ENCODE data around the gene FANCM.

Gene FANCM

DNA sequence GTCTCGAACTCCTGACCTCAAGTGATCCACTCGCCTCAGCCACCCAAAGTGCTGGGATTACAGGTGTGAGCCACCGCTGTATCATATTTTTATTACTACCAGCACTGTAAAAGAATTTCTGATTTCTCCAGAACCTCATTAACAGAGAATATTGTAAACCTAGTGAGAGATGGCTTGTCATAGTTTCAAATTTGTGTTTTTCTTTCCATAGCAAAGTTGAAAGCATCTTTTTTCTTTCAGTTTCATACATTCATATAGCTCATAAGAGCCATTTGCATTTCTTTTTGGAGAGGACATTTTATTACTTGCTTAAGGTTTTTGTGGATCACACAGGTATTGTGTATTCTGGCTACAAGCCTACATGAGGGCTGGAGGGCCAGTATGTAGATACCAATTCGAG, 59.2 kb downstream of the FANCM start:
- Histone ChIP-seq H3F3A (ENCODE audit: insufficient read depth, low read length) (no peaks in the 10 kb centered on the region), H3K4me2 (ENCODE audit: low read length) (no peak overlapping the region), H4K20me1 (ENCODE audit: insufficient read depth, low read length) (no peaks in the 10 kb centered on the region), H3K79me2 (ENCODE audit: insufficient read depth, low read length) (no peaks in the 10 kb centered on the region), H2AFZ (ENCODE audit: low read length) (no peak overlapping the region), H3K4me1 (ENCODE audit: insufficient read depth, low read length, severe bottlenecking) (no peaks in the 10 kb centered on the region), H3K4me3 (ENCODE audit: low read depth, low read length, poor library complexity, severe bottlenecking) (no peak overlapping the region), H3K36me3 (ENCODE audit: insufficient read depth, low read length) (peaks cover 13% of the 10 kb centered on the region; the same call in 1 of the 2 replicates), H3K9ac (ENCODE audit: low read length) (no peak overlapping the region), H3K9me2 (ENCODE audit: low read depth, low read length) (no peaks in the 10 kb centered on the region), H3K9me3 (ENCODE audit: low read length) (no peaks in the 10 kb centered on the region), H3K27ac (ENCODE audit: low read depth, low read length, poor library complexity, severe bottlenecking) (no peak overlapping the region), H3K27me3 (ENCODE audit: insufficient read depth, low read length) (no peaks in the 10 kb centered on the region)
- TF ChIP-seq EZH2 (IDR thresholded peaks at IDR 0.05; ENCODE audit: borderline replicate concordance, low read length) = no peak
- TF ChIP-seq, protein P1, sequence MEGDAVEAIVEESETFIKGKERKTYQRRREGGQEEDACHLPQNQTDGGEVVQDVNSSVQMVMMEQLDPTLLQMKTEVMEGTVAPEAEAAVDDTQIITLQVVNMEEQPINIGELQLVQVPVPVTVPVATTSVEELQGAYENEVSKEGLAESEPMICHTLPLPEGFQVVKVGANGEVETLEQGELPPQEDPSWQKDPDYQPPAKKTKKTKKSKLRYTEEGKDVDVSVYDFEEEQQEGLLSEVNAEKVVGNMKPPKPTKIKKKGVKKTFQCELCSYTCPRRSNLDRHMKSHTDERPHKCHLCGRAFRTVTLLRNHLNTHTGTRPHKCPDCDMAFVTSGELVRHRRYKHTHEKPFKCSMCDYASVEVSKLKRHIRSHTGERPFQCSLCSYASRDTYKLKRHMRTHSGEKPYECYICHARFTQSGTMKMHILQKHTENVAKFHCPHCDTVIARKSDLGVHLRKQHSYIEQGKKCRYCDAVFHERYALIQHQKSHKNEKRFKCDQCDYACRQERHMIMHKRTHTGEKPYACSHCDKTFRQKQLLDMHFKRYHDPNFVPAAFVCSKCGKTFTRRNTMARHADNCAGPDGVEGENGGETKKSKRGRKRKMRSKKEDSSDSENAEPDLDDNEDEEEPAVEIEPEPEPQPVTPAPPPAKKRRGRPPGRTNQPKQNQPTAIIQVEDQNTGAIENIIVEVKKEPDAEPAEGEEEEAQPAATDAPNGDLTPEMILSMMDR (IDR thresholded peaks at IDR 0.05; ENCODE audit: low read length) = no peak

DNA sequence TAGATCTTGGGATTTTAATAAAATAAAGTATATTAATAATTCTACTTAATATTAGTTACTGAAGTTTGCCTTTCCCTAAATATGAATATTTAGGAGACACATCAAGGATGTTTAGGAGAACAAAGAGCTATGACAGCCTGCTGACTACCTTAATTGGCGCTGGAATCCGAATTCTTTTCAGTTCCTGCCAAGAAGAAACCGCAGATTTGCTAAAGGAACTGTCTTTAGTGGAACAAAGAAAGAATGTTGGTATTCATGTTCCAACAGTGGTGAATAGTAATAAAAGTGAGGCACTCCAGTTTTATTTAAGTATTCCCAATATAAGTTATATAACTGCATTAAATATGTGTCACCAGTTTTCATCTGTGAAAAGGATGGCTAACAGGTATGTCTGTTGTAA, 62.8 kb downstream of the FANCM start:
- H3K27ac ChIP-seq (ENCODE audit: low read depth, low read length, poor library complexity, severe bottlenecking) = no peak overlapping the region
- H3F3A ChIP-seq (ENCODE audit: insufficient read depth, low read length) = no peaks in the 10 kb centered on the region
- H4K20me1 ChIP-seq (ENCODE audit: insufficient read depth, low read length) = no peaks in the 10 kb centered on the region
- no peaks in the 10 kb centered on the region for H3K4me1 ChIP-seq (ENCODE audit: insufficient read depth, low read length, severe bottlenecking)
- H3K36me3 ChIP-seq (ENCODE audit: insufficient read depth, low read length) = peaks cover 30% of the 10 kb centered on the region; the same call in 1 of the 2 replicates
- H3K79me2 ChIP-seq (ENCODE audit: insufficient read depth, low read length) = no peaks in the 10 kb centered on the region
- no peaks in the 10 kb centered on the region for H3K9me3 ChIP-seq (ENCODE audit: low read length)
- no peak overlapping the region for H3K4me2 ChIP-seq (ENCODE audit: low read length)
- no peak overlapping the region for H3K9ac ChIP-seq (ENCODE audit: low read length)
- TF ChIP-seq EZH2 (IDR thresholded peaks at IDR 0.05; ENCODE audit: borderline replicate concordance, low read length) = no peak
- TF ChIP-seq, protein P1 (IDR thresholded peaks at IDR 0.05; ENCODE audit: low read length) = no peak
- no peaks in the 10 kb centered on the region for H3K9me2 ChIP-seq (ENCODE audit: low read depth, low read length)
- no peak overlapping the region for H2AFZ ChIP-seq (ENCODE audit: low read length)
- H3K4me3 ChIP-seq (ENCODE audit: low read depth, low read length, poor library complexity, severe bottlenecking) = no peak overlapping the region
- H3K27me3 ChIP-seq (ENCODE audit: insufficient read depth, low read length) = no peaks in the 10 kb centered on the region

DNA sequence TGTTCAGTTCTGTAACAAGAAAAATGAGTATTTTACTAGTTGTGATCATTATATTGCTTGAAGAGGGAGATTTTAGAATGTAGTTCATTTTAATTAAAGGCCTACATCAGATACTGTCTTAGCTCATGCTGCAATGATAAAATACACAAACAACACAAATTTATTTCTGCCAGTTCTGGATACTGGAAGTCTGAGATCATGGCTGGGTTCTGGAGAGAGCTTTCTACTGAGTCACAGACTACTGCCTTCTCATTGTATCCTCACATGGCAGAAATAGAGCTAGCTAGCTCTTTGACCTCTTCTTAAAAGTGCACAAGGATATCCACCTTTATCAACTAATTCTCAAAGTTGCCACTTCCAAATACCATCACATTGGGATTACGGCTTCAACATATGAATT, 63.5 kb downstream of the FANCM start:
- H3K4me3 ChIP-seq (ENCODE audit: low read depth, low read length, poor library complexity, severe bottlenecking) = no peak overlapping the region
- H2AFZ ChIP-seq (ENCODE audit: low read length) = no peak overlapping the region
- no peaks in the 10 kb centered on the region for H3K9me2 ChIP-seq (ENCODE audit: low read depth, low read length)
- TF ChIP-seq EZH2 (IDR thresholded peaks at IDR 0.05; ENCODE audit: borderline replicate concordance, low read length) = no peak
- TF ChIP-seq, protein P1 (IDR thresholded peaks at IDR 0.05; ENCODE audit: low read length) = no peak
- no peaks in the 10 kb centered on the region for H3F3A ChIP-seq (ENCODE audit: insufficient read depth, low read length)
- no peak overlapping the region for H3K27ac ChIP-seq (ENCODE audit: low read depth, low read length, poor library complexity, severe bottlenecking)
- no peaks in the 10 kb centered on the region for H4K20me1 ChIP-seq (ENCODE audit: insufficient read depth, low read length)
- no peaks in the 10 kb centered on the region for H3K27me3 ChIP-seq (ENCODE audit: insufficient read depth, low read length)
- no peaks in the 10 kb centered on the region for H3K79me2 ChIP-seq (ENCODE audit: insufficient read depth, low read length)
- no peaks in the 10 kb centered on the region for H3K9me3 ChIP-seq (ENCODE audit: low read length)
- no peaks in the 10 kb centered on the region for H3K4me1 ChIP-seq (ENCODE audit: insufficient read depth, low read length, severe bottlenecking)
- no peak overlapping the region for H3K4me2 ChIP-seq (ENCODE audit: low read length)
- H3K9ac ChIP-seq (ENCODE audit: low read length) = no peak overlapping the region
- H3K36me3 ChIP-seq (ENCODE audit: insufficient read depth, low read length) = peaks cover 33% of the 10 kb centered on the region; the same call in 1 of the 2 replicates
